HG03196 (cell line): ENCODE results near the gene KANSL1L.

ENCODE experiments used
- ATAC-seq: cut with Tn5 transposase; IDR thresholded peaks from one replicate; pipeline ENCODE4 v1.9.1; 2021; ENCODE audit not compliant: unreplicated experiment

KANSL1L gene

GRCh38 chr2:210000464-210001324 is 170.5 kb downstream of the KANSL1L start:
- no peak for ATAC-seq

DNA sequence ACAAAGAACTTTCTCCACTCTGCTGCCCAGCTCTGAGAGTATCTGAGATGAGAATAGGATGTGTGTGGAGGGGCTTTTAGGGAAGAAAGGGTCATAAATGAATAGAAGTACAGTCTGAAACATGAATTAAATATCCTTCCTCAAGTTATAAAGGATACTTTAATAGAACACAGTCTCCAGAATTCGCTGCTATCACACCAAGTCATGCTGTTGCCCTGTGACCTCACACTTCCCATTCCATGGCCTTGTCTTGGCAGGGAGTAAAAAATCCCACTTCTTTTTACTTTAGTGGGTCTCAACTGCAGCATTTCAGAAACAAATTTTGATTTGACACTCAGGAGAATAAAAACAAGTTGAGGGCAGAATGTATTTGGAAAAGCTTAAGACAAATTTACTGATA is 172.6 kb downstream of the KANSL1L start:
- no peak for ATAC-seq

GRCh38 chr2:209993968-209994367 is 177.2 kb downstream of the KANSL1L start:
- ATAC-seq, result no peak

GRCh38 chr2:209990838-209991237 is 180.4 kb downstream of the KANSL1L start:
- ATAC-seq, result no peak

DNA sequence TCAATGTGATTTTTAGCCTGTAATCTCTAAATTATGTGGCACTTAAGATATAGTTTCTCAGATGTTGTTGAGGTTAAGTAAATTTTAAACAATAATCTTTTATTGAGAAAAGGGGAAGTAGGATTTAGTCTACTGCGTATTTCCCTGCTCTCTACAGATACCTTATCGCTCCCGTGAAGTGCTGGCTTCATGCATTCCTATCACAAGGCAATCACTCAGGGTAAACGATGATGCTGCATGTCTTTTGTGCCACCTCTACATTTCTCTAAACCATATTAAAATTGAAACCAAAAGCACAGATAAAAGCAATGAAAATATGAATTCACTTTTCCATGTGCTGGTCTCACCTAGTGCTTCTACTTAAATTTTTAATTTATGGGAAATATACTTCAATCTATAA is 183.2 kb downstream of the KANSL1L start:
- no peak for ATAC-seq

DNA sequence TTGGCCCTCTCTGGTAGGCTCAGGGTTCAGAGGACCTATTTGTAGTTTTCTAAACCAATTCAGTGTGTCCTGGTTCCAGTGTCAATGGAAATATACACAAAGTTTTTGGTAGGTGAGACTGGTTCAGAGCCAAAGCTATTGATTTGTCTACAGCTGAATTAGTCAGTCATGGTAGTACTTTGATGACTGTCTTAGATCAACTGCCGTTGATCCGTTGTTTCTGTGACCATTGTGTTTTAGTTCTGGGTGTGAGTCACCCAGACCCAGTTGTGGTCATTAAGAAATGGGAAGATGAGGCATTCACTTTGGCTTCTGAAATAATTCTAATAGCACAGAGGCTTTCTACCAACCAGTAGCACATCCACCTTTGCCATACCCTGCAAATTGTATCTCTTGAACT is 184.8 kb downstream of the KANSL1L start:
- ATAC-seq, result no peak

- no peak for ATAC-seq
These were observed 185.3 kb downstream of the KANSL1L start for GRCh38 chr2:209985874-209986273.

DNA sequence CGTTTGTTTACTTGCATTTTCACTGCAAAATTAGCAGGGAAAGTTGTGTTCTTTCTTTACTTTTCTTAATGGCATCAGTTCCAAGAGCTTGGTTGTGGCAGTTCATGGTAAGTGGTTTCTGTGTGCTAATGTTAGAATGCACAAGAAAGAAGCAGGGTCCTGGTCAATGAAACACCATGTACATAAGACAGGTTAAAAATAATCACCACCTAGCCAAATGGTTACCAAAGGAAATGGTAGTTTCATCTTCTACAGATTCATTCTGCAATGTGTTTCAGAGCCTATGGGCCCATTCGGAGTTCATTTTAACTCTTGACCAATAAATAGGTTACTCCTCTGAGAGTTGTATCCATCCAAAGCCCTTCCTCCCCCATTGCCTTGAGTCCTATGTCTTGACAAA is 186.9 kb downstream of the KANSL1L start:
- ATAC-seq, result no peak

- peak; percentile 47 for ATAC-seq
These were observed 193.6 kb downstream of the KANSL1L start for GRCh38 chr2:209977386-209978239.

DNA sequence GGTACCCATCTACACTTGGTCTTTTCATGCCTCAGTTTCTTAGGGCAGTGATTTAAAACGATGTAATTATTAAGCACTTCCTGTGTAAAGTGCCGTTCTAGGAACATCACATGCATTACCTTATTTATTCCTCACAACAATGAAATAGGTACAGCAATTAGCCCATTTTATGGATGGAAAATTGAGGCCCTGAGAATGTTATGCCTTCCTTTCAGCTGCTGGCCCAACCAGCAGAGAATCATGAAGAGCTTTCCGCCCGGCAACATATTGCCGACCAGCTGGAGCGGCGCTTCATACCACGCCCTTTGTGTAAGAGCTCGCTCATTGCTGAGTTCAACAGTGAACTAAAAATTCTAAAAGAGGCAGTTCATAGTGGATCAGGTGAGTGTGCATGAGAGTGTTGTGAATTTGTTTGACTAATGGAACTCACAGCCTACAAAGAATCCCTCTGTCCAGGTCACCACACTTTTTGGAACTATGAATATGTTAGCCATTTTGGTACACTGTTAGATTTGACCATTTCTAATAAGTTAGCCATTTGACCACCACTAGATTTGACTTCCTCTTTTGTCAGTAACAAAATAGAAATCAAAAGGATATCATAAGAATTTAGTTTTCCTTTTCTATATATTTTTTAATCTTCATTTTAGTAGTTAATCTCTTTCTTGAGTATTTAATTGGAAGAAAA is 194.4 kb downstream of the KANSL1L start:
- peak; percentile 86 for ATAC-seq

DNA sequence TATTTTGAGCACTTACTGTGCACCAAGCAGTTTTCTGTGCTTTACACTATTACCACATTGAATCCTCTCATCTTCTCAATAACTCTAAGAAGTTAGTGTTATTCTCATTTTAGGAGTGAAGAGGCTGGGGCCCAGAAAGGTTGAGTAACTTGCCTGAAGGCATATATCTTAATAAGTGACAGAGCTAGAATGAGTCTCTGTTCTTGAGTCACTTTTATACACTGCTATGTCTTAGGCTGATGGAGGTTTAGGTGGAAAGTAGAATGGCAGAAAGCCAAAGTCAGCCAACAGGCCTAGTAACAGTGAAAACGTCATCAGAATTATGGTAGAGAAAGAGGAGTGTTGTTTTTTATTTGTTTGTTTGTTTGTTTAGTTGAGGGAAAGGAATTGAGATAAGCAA is 196.6 kb downstream of the KANSL1L start:
- ATAC-seq, result no peak

DNA sequence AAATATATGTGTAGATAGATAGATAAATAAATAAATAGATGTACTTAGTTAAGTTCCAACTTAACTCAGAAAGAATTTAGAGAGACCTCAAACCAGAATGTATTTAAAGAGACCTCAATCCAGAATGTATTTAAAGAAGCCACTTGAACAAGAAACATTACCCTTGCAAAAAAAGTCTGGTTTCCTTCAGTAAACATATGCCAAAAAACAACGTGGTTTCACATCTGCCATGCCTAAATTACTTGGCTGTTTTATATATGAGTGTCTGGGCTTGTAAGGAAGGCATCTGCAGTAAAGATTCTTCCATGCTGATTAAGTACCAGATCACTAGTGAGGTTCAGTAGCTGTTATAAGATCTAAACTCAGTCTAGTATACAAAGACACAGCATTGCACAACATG is 197.9 kb downstream of the KANSL1L start:
- ATAC-seq, result no peak
